ENCODE data around the gene MMS19.

- TF ChIP-seq CTCF (conservative IDR thresholded peaks at IDR 0.05; ENCODE audit: low read depth, low read length) (no peak), EZH2 (IDR thresholded peaks at IDR 0.05; ENCODE audit: borderline replicate concordance, low read depth, low read length, poor library complexity, severe bottlenecking) (no peak)
These were observed 40.6 kb upstream of the MMS19 start for GRCh38 chr10:97538839-97539238.

All from A673 (cell line).